Right lobe of liver (tissue), 6 donors: Measurements from ENCODE around the gene TMEM236. TPM values are rescaled to one million over a fixed set of nuclear protein-coding genes. Genes with fewer than 3 reads are reported as not detected.

Source experiments
- ATAC-seq, 4 donors: fragments of 200-7000 bp; cut with Tn5 transposase; one replicate each; pipeline ENCODE4 v1.9.1; 2020; ENCODE audit warnings: mild to moderate bottlenecking in 4 of 4, moderate library complexity in 4 of 4
- DNase-seq, 3 donors: peaks; one replicate each; pipeline ENCODE4 v3.0.0-alpha.2; 2020
- H3K27ac ChIP-seq, 3 donors: fragments of 200-600 bp; one replicate each; pipeline ENCODE4 v1.8.0; 2022
- H3K27me3 ChIP-seq, 2 donors: fragments of 200-600 bp; one replicate each; pipeline ENCODE4 v1.8.0; 2022
- H3K36me3 ChIP-seq, 4 donors: fragments of 200-600 bp; sonication (generic) in 1 of 4; one replicate each; pipeline versions ENCODE4 v1.5.1 to v1.8.0; 2017 to 2022; ENCODE audit warnings: control low read depth in 1 of 4
- H3K4me1 ChIP-seq, 4 donors: fragments of 200-600 bp; sonication (generic) in 1 of 4; one replicate each; pipeline versions ENCODE4 v1.5.1 to v1.8.0; 2017 to 2022; ENCODE audit warnings: control low read depth in 1 of 4
- H3K4me3 ChIP-seq, 3 donors: fragments of 200-600 bp; one replicate each; pipeline ENCODE4 v1.8.0; 2022
- H3K9me3 ChIP-seq, 4 donors: fragments of 200-600 bp; sonication (generic) in 1 of 4; one replicate each; pipeline versions ENCODE4 v1.5.1 to v1.8.0; 2017 to 2022; ENCODE audit warnings: control low read depth in 1 of 4
- POLR2A ChIP-seq: fragments of 450-650 bp; IDR thresholded peaks from one replicate; pipeline ENCODE4 v1.6.1; 2017; ENCODE audit warnings: antibody characterized with exemption, mild to moderate bottlenecking
- WGBS: methylation state at CpG from one replicate; pipeline ENCODE4 v1.1.6; 2018; ENCODE audit warnings: low coverage, low lambda C conversion rate; ENCODE audit not compliant: insufficient coverage; ENCODE audit errors: missing lambda C conversion rate; 5-methylcytosine and 5-hydroxymethylcytosine counted together
- intact Hi-C, 2 donors: fragments of 100-400 bp; cut with DNase I; formaldehyde crosslinking; loops; one replicate each; pipeline versions ENCODE4 v1.11.2 to v1.14.1; 2022
- total RNA-seq, 6 experiments: library from RNA; depleted of rRNA in 2 of 6; stranded (reverse); fragments of >200 nt in 2 of 6; fragmentation: NEBNext Ultra II Directional in 3 of 6; extraction: Animal tissue kit (Norgen Biotek cat#: 25700) in 3 of 6; gene quantifications; one replicate each; pipeline versions ENCODE4 v1.1.0 to v1.2.4, GENCODE V29; 2016 to 2023
- TF ChIP-seq, protein P1 (sequence below), 4 donors: fragments of 200-600 bp in 3 of 4; fragments of 450-650 bp in 1 of 4; IDR thresholded peaks; one replicate each; pipeline versions ENCODE4 v1.5.1 to v1.8.0; 2016 to 2022; ENCODE audit warnings: antibody characterized with exemption in 4 of 4, mild to moderate bottlenecking in 2 of 4
- donor health status: DM: no; HTN: yes; CAD: no.
- donor health status: DM: no; HTN: no; CAD: no.
- donor health status: DM: no; HTN: no; CAD: no.
- donor health status: DM: no; HTN: yes; CAD: no.
- donor health status: DM: no; HTN: yes; CAD: no.

The TMEM236 gene
- total RNA-seq, 6 experiments from 2014 or later = 0.06 to 0.20 (median 0.13) TPM

DNA sequence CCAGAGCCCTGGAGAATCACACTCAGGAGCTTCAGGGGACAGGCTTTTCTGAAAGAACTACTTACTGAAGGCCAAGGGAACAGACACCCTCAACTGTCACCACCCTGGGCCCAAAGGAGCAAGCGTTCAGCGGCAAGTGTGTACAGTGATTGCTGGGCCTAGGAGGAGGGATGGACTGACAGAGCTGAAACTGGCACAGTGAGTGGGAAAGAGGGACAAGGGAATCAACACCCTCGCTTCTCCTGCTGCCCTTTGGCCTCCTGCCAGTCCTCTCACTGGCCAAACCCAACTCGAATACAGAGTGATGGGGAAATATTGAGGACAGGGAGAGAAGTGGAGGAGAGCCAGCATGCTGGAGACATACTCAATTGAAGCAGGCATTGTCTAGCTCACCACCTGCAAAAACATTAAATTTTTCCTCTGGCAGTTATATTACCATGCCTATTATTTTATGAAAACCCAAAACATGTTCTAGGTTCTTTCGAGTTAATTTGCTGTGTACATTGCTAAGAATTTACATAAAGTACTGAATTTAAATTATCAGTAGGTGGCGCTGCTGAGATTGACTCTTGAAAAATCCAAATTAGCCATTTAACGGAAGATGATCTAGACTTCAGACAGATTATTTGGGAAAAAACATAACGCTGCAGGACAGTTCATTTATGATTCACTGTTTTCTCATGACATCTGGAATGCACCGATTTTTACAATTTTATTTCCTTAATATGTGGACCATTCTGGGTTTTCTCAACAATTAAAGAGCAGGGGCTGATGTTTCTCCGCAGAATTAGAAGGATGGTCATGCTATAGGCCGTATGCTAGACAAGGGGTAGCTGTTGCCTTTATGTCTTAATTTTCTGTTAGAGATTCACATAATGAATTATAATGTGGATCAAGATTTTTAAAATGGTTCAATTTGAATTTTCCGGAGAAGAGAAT, 14.7 kb upstream of the TMEM236 start:
- H3K27me3 ChIP-seq = no peaks in the 10 kb centered on the region
- no peak overlapping the region for H3K4me3 ChIP-seq
- TF ChIP-seq, protein P1, sequence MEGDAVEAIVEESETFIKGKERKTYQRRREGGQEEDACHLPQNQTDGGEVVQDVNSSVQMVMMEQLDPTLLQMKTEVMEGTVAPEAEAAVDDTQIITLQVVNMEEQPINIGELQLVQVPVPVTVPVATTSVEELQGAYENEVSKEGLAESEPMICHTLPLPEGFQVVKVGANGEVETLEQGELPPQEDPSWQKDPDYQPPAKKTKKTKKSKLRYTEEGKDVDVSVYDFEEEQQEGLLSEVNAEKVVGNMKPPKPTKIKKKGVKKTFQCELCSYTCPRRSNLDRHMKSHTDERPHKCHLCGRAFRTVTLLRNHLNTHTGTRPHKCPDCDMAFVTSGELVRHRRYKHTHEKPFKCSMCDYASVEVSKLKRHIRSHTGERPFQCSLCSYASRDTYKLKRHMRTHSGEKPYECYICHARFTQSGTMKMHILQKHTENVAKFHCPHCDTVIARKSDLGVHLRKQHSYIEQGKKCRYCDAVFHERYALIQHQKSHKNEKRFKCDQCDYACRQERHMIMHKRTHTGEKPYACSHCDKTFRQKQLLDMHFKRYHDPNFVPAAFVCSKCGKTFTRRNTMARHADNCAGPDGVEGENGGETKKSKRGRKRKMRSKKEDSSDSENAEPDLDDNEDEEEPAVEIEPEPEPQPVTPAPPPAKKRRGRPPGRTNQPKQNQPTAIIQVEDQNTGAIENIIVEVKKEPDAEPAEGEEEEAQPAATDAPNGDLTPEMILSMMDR (IDR thresholded peaks at IDR 0.05) = peak; percentile 61 to 74 (median 66)
- TF ChIP-seq POLR2A = no peak
- intact Hi-C loops = loop anchor here (10.0 kb wide), 2 partner anchors 122 to 132 kb away; partner anchors contain the start of gene HACD1 (in 1 of the 2)
- H3K27ac ChIP-seq = no peak overlapping the region
- H3K4me1 ChIP-seq = no peaks in the 10 kb centered on the region
- DNase-seq (peak in 1 of 3 donors; percentile 27), ATAC-seq (peak; percentile 53 to 68 (median 66))
- no peaks in the 10 kb centered on the region for H3K9me3 ChIP-seq
- no peaks in the 10 kb centered on the region for H3K36me3 ChIP-seq
- 34% methylated on average over 11 of the region's 12 CpGs for WGBS

DNA sequence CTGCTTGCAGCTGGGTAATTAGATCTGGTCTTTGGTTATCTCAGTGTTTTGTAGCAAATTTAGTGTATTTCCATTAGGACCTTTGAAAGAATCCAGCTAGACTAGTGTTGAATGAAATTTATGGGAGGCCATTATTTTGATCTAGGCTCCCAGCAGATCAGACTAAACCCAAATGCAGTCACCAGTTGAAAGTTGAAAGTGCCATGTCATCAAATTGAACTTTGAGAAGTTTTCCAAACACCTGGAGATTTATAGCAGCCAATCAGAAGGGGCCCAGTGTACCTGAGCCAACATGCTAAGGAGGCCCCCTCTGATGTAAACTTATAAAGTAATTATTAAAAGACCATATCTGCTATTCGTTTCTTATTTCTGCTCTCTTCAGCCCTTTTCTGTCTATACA, 11.3 kb upstream of the TMEM236 start:
- Histone ChIP-seq H3K4me1 (no peaks in the 10 kb centered on the region), H3K4me3 (no peak overlapping the region), H3K9me3 (no peaks in the 10 kb centered on the region), H3K36me3 (no peaks in the 10 kb centered on the region), H3K27ac (no peak overlapping the region), H3K27me3 (no peaks in the 10 kb centered on the region)
- WGBS = 67% methylated on average over 1 of the region's 1 CpG
- DNase-seq = no peak
- no peak for ATAC-seq
- intact Hi-C loops = no loop called here
- TF ChIP-seq, protein P1 (IDR thresholded peaks at IDR 0.05) = no peak

DNA sequence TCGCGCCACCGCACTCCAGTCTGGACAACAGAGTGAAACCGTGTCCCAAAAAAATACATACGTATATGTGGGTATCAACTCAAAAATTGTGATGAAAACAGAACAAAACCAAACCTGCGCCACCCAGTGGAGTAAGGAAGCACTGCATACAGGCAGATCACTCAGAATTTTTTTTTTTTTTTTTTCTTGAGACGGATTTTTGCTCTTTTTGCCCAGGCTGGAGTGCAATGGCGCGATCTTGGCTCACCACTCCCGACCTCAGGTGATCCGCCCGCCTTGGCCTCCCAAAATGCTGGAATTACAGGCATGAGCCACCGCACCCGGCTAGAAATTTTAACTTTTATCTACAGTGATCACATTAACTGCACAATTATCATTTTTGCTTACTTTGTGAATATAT, 9.1 kb upstream of the TMEM236 start:
- no peaks in the 10 kb centered on the region for H3K4me1 ChIP-seq
- WGBS = 20% methylated on average over 14 of the region's 14 CpGs
- peak; percentile 47 to 71 (median 63) for ATAC-seq
- H3K27ac ChIP-seq = no peak overlapping the region
- no peaks in the 10 kb centered on the region for H3K9me3 ChIP-seq
- no peaks in the 10 kb centered on the region for H3K27me3 ChIP-seq
- no peak for TF ChIP-seq POLR2A
- TF ChIP-seq, protein P1 (IDR thresholded peaks at IDR 0.05) = peak; percentile 77 to 82 (median 79)
- H3K4me3 ChIP-seq = no peak overlapping the region
- H3K36me3 ChIP-seq = no peaks in the 10 kb centered on the region
- peak in 2 of 3 donors; percentile 49 to 59 for DNase-seq
- intact Hi-C loops = no loop called here

DNA sequence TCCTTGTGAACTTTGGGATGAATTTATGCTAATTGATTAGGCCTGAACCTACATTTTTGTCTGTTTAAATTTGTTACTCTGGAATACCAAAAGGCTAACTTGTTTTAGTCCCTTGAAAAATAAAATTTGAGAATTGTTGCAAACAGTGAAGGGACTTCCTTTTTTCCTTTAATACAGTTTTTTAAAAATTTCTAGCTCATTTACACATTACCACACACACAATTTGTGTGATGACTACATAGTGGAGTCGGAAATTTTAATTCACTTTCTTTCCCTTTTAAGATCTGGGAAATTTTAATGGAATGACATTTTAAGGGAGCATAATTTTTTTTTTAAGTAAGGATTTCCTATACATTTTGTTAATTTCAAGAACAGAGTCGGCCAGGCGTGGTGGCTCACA, 8.6 kb upstream of the TMEM236 start:
- intact Hi-C loops = no loop called here
- Histone ChIP-seq H3K4me3 (no peak overlapping the region), H3K36me3 (no peaks in the 10 kb centered on the region), H3K4me1 (no peaks in the 10 kb centered on the region), H3K27me3 (no peaks in the 10 kb centered on the region), H3K9me3 (no peaks in the 10 kb centered on the region), H3K27ac (no peak overlapping the region)
- no peak for DNase-seq
- 73% methylated on average over 3 of the region's 3 CpGs for WGBS
- no peak for ATAC-seq
- TF ChIP-seq, protein P1 (IDR thresholded peaks at IDR 0.05) = no peak
- no peak for TF ChIP-seq POLR2A
